Measurements from ENCODE around the gene TSC1. TPM values are rescaled to one million over a fixed set of nuclear protein-coding genes. Genes with fewer than 3 reads are reported as not detected.

The TSC1 gene
- 19.7 and 22.4 TPM in 2 replicates for total RNA-seq

DNA sequence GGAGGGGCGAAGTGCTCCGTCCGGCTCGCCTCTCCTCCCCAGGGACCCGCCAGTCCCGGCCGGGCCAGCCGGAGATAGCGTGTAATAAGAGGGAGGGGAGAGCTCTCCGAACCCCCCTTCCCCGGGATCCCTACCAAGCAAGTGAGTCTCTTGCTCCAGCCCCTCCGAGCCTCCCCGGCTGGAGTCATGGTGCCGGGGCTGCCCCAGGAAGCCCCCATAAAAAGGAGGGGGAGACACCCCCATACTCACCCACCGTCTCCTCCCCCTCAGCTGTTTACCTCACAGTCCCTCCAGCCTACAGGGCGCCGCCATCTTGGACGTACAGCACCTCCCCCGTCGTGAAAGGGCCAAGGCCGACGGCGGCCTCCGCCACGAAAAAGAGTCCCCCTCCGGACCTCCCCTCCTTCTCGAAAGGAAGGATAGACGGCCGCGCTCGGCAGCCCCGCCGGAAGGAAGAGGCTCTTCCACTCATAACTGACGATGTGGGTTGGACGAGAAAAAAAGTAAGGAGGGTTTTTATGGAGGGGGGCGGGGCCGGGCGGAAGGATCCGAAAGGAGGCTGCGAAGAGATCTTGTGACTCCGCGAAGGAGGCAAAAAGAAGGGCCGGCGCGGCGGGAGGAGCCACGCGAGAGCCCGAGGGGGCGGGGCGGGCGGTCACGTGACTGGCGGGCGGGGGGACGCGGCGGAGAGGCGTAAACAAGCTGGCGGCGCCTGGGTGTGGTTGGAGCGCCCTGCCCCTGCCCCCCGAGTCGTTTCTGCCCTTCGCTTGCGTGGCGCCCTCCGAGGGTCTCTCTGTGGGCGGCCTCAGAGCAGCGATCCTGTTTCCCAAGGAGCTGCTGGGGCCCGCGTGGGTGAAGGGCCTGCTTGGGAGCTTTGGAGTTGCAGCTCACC is at the start of gene TSC1:
Gene TSC1, minus strand, starts transcription at position 323 of the 892 bp plus-strand sequence. CDS start 15,744 bp downstream, outside the sequence.

DNA sequence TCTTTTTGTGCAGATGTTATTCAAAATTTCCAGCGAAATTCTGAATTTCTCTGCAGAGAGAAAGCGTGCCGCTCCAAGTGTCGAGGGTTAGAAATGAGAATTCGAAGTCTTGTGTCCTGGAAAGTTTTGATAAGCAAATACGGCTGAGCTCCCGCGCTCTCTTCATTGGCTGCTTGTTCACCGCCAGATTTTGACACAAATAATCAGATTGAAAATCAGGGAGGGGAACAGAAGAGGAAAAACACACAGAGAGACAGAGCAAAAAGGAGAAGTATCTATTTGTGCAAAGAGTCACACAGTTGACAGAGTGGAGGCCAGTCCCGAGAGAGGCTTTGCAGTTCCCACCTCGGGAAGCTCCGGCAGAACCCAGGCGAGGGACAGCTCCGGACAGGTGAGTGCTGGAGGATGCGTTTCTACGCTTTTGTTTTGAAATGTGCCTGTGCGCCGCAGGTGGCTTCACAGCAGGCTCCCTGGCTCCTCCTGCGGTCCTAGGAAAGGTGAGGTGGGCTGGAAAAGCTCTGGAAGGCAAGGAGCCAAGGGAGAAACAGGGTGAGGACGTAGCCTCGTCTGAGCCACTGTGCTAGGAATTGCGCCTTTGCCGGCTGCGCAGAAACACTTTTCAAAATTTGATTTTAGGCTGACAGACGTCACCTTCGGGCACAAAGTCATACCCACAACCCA is 34.2 kb upstream of the TSC1 start, which contains the start of gene GFI1B:
Gene GFI1B, plus strand, starts transcription at position 244 of the 681 bp plus-strand sequence. CDS start 7,985 bp downstream, outside the sequence.

DNA sequence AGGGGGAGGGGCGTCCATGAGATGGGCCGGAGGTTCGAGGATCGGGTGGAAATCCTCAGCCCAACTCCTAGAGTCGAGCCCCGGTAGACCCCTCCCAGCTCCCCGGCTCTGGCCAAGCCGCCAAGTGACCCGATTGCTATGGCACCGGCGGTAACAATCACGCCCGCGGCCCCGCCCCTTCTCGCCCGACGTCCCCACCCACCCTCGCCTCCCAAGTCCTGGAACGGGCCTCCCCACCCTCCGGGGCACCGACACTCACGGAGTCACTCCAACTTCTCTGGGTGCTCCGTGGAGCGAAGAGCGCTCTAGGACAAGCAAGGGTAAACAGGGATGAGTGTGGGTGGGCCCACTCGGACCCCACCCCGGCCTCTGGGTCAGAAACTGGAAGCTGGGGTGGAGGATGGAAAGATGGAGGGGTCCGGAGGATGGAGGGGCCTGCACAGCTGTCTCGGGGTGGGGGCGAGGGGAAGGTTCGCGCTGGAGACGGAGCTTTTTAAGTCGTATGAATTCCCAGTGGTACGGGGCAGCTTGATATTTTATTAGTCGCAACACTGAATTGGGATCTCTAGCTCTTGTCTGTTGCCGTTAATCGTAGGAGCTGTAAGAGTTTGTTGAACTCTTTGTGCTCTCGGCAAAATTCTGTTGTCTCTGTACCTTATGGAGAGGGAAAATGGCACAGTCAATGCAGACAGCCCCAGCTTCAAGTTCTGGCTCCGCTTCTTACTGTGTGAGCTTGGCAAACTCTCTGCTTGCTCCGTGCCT is 65.5 kb downstream of the TSC1 start, which contains the start of gene SPACA9:
Gene SPACA9, plus strand, starts transcription at position 204 of the 762 bp plus-strand sequence. CDS start 5,050 bp downstream, outside the sequence.

DNA sequence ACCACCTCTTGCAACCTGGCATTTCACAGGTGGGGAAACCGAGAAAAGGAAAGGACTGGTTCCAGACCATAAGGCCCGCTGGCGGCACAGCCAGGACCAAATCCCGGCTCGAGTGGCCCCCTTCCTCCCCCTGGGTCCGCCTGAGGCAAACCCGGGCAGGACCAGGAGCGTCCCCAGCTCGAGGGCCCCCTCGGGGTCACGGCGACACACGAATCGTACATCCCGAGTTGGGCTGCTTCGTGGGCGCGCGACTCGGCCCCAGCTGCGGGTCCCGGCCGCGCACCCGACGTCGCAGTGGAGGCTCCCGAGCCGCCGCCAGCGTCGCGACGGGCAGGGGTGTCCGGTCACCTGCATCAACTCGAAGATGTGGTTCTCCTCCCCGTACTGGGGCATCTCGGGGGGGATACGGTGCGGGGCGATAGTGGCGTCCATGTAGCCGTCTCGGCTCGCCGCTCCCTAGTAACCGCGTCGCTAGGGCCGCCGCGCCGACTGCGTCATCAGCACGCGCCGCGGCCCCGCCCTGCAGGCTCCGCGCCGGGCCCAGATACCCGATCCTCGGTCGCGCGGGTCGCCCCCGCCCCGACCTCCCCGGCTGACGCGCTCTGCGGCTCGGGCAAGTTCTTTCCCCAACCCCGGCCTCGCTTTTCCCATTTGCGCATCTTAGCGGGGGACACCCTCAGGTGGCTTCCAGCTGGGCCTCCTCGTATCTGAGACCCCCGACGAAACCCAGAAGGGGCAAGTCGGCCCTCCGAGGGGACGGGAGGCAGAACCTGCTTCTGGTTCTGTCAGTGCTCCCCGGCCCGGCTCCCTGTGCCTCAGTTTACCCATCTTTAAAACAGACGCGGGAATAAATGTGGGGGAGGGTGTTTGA is 66.4 kb downstream of the TSC1 start, which contains the start of gene AK8:
Gene AK8, minus strand, starts transcription at position 461 of the 871 bp plus-strand sequence. Its CDS starts 29 bp downstream, at position 432.

Other genes with a start within 250 kb of the TSC1 start
- 0.09 and 0.11 TPM in 2 replicates for gene AK8, start 66.3 kb downstream of the TSC1 start, total RNA-seq
- gene SPACA9, start 65.7 kb downstream of the TSC1 start, total RNA-seq, result 0.87 and 0.95 TPM in 2 replicates
- under 0.01 TPM in 1 of 2 replicates, not detected in the other for gene GFI1B, start 34.1 kb upstream of the TSC1 start, total RNA-seq
- 35.9 and 36.1 TPM in 2 replicates for gene GTF3C5, start 86.4 kb upstream of the TSC1 start, total RNA-seq
- gene CEL, start 117.4 kb upstream of the TSC1 start, total RNA-seq, result 0.09 TPM in 1 of 2 replicates, not detected in the other
- gene RALGDS, start 176.6 kb upstream of the TSC1 start, total RNA-seq, result 31.1 and 46.1 TPM in 2 replicates
- gene GBGT1, start 219.3 kb upstream of the TSC1 start, total RNA-seq, result 16.5 and 32.2 TPM in 2 replicates

Data from dermis lymphatic vessel endothelial cell (primary cell).